Loucy (cell line): ENCODE results near the gene HMX3.

Source experiments
- H2AFZ ChIP-seq: fragments of 200-600 bp; sonication (generic); 2 replicates; pipeline ENCODE4 v1.6.0; 2016; ENCODE audit warnings: antibody characterized with exemption, mild to moderate bottlenecking, low read length, moderate library complexity
- H3F3A ChIP-seq: fragments of 200-600 bp; 2 replicates; pipeline ENCODE4 v1.6.0; 2016; ENCODE audit warnings: antibody characterized with exemption, low read depth, mild to moderate bottlenecking
- H3K27me3 ChIP-seq: fragments of 200-600 bp; sonication (generic); 2 replicates; pipeline ENCODE4 v1.6.1; 2014; ENCODE audit warnings: low read length, mild to moderate bottlenecking; ENCODE audit not compliant: insufficient read depth, poor library complexity, severe bottlenecking
- H3K36me3 ChIP-seq: fragments of 200-600 bp; sonication (generic); 2 replicates; pipeline ENCODE4 v1.6.1; 2016; ENCODE audit warnings: low read length; ENCODE audit not compliant: insufficient read depth
- H3K4me1 ChIP-seq: fragments of 200-600 bp; sonication (generic); 2 replicates; pipeline ENCODE4 v1.5.1; 2014; ENCODE audit warnings: low read length, mild to moderate bottlenecking; ENCODE audit not compliant: insufficient read depth, poor library complexity, severe bottlenecking
- H3K4me2 ChIP-seq: fragments of 200-600 bp; sonication (generic); 2 replicates; pipeline ENCODE4 v1.6.0; 2014; ENCODE audit warnings: antibody characterized with exemption, low read length, low read depth, mild to moderate bottlenecking; ENCODE audit not compliant: poor library complexity, severe bottlenecking
- H3K4me3 ChIP-seq: fragments of 200-600 bp; sonication (generic); 2 replicates; pipeline ENCODE4 v1.5.1; 2014; ENCODE audit warnings: low read length, mild to moderate bottlenecking, mixed read lengths; ENCODE audit not compliant: poor library complexity, severe bottlenecking
- H3K79me2 ChIP-seq: fragments of 200-600 bp; sonication (generic); 2 replicates; pipeline ENCODE4 v1.6.1; 2014; ENCODE audit warnings: low read length; ENCODE audit not compliant: insufficient read depth
- H3K9ac ChIP-seq: fragments of 200-600 bp; sonication (generic); 2 replicates; pipeline ENCODE4 v1.6.0; 2014; ENCODE audit warnings: mild to moderate bottlenecking, low read depth, low read length, moderate library complexity; ENCODE audit not compliant: poor library complexity, severe bottlenecking
- H3K9me2 ChIP-seq: fragments of 200-600 bp; sonication (generic); replicated peaks from 2 replicates; pipeline ENCODE4 v1.6.1; 2016; ENCODE audit warnings: low read depth, low read length, mixed read lengths
- H3K9me3 ChIP-seq: fragments of 200-600 bp; sonication (generic); 2 replicates; pipeline ENCODE4 v1.6.1; 2014; ENCODE audit warnings: mild to moderate bottlenecking, antibody characterized with exemption, low read length, low read depth; ENCODE audit not compliant: insufficient read depth
- H4K20me1 ChIP-seq: fragments of 200-600 bp; sonication (generic); 2 replicates; pipeline ENCODE4 v1.6.0; 2014; ENCODE audit warnings: antibody characterized with exemption, low read length, mild to moderate bottlenecking; ENCODE audit not compliant: insufficient read depth, poor library complexity, severe bottlenecking
- CTCF ChIP-seq: fragments of 200-600 bp; sonication (generic); conservative IDR thresholded peaks from 2 replicates; pipeline ENCODE4 v1.5.1; 2014; ENCODE audit warnings: mild to moderate bottlenecking, antibody characterized with exemption, low read length
- EZH2phosphoT487 ChIP-seq: fragments of 200-600 bp; IDR thresholded peaks from 2 replicates; pipeline ENCODE4 v1.6.1; 2018; ENCODE audit warnings: antibody characterized with exemption, mild to moderate bottlenecking, moderate library complexity, borderline replicate concordance

Gene HMX3

GRCh38 chr10:123150986-123151736, 15.4 kb downstream of the HMX3 start:
- Histone ChIP-seq H4K20me1 (peaks cover 18% of the 10 kb centered on the region), H3K9ac (no peak overlapping the region), H3F3A (no peaks in the 10 kb centered on the region), H3K4me3 (no peak overlapping the region), H3K4me1 (peaks cover 19% of the 10 kb centered on the region), H3K9me2 (no peaks in the 10 kb centered on the region), H2AFZ (no peak overlapping the region), H3K79me2 (peaks cover 19% of the 10 kb centered on the region), H3K4me2 (no peak overlapping the region), H3K9me3 (no peaks in the 10 kb centered on the region), H3K36me3 (peaks cover 10% of the 10 kb centered on the region; the same call in 1 of the 2 replicates), H3K27me3 (no peaks in the 10 kb centered on the region)
- TF ChIP-seq CTCF = no peak
- TF ChIP-seq EZH2phosphoT487 = no peak

- peaks cover 24% of the 10 kb centered on the region for H4K20me1 ChIP-seq
- H3K36me3 ChIP-seq = peaks cover 16% of the 10 kb centered on the region; the same call in 1 of the 2 replicates
- no peak overlapping the region for H3K9ac ChIP-seq
- H3K79me2 ChIP-seq = peaks cover 24% of the 10 kb centered on the region
- TF ChIP-seq EZH2phosphoT487 = no peak
- no peak for TF ChIP-seq CTCF
- H3K4me2 ChIP-seq = no peak overlapping the region
- no peak overlapping the region for H3K4me3 ChIP-seq
- H3F3A ChIP-seq = no peaks in the 10 kb centered on the region
- no peaks in the 10 kb centered on the region for H3K9me3 ChIP-seq
- H3K9me2 ChIP-seq = no peaks in the 10 kb centered on the region
- peaks cover 25% of the 10 kb centered on the region for H3K4me1 ChIP-seq
- H3K27me3 ChIP-seq = no peaks in the 10 kb centered on the region
- H2AFZ ChIP-seq = no peak overlapping the region
Measured at GRCh38 chr10:123151737-123152135, 16.0 kb downstream of the HMX3 start.

- TF ChIP-seq EZH2phosphoT487 = no peak
- no peak for TF ChIP-seq CTCF
- H3F3A ChIP-seq = no peaks in the 10 kb centered on the region
- H4K20me1 ChIP-seq = peaks cover 42% of the 10 kb centered on the region
- peak overlapping the region; percentile 31 for H3K4me2 ChIP-seq
- H2AFZ ChIP-seq = peak overlapping the region; percentile 97
- H3K4me1 ChIP-seq = peaks cover 43% of the 10 kb centered on the region
- peak overlapping the region; percentile 6 for H3K4me3 ChIP-seq
- no peaks in the 10 kb centered on the region for H3K27me3 ChIP-seq
- H3K9me3 ChIP-seq = no peaks in the 10 kb centered on the region
- peak overlapping the region; percentile 34 for H3K9ac ChIP-seq
- peaks cover 43% of the 10 kb centered on the region for H3K79me2 ChIP-seq
- H3K9me2 ChIP-seq = no peaks in the 10 kb centered on the region
- peaks cover 34% of the 10 kb centered on the region; the same call in 1 of the 2 replicates for H3K36me3 ChIP-seq
Measured at GRCh38 chr10:123153486-123154091, 17.8 kb downstream of the HMX3 start.
